Uterus (tissue), 4 donors: ENCODE results near the gene TMEM88. TPM values are rescaled to one million over a fixed set of nuclear protein-coding genes. Genes with fewer than 3 reads are reported as not detected.
"Not testable (repeated sequence)": the region's sequence is repeated elsewhere in the genome, so short reads cannot be mapped to it uniquely, and the experiment has no call there.

Experiments
- DNase-seq, 2 donors: peaks; one replicate each; pipeline ENCODE4 v3.0.0-alpha.2; 2019 to 2020
- H3K27ac ChIP-seq, 2 donors: fragments of 200-600 bp; sonication (generic); 1 replicate in 1 of 2; 2 replicates in 1 of 2; pipeline ENCODE4 v1.5.1; 2016 to 2018
- H3K27me3 ChIP-seq, 2 donors: fragments of 200-600 bp; sonication (generic); one replicate each; pipeline ENCODE4 v1.5.1; 2018 to 2019; ENCODE audit warnings: control low read depth in 1 of 2
- H3K36me3 ChIP-seq, 2 donors: fragments of 200-600 bp; sonication (generic); one replicate each; pipeline ENCODE4 v1.5.1; 2019; ENCODE audit warnings: control low read depth in 1 of 2
- H3K4me1 ChIP-seq, 2 donors: fragments of 200-600 bp; sonication (generic); one replicate each; pipeline ENCODE4 v1.5.1; 2018 to 2019; ENCODE audit warnings: control low read depth in 1 of 2
- H3K4me3 ChIP-seq, 2 donors: fragments of 200-600 bp; sonication (generic); 1 replicate in 1 of 2; 2 replicates in 1 of 2; pipeline ENCODE4 v1.5.1; 2018 to 2019; ENCODE audit warnings: mild to moderate bottlenecking in 1 of 2
- H3K9me3 ChIP-seq, 2 donors: fragments of 200-600 bp; sonication (generic); one replicate each; pipeline ENCODE4 v1.5.1; 2019; ENCODE audit warnings: control low read depth in 1 of 2
- CTCF ChIP-seq, 4 experiments: fragments of 200-600 bp in 2 of 4; fragments of 450-650 bp in 2 of 4; sonication (generic) in 2 of 4; IDR thresholded peaks; one replicate each; pipeline ENCODE4 v1.5.1; 2016 to 2019; ENCODE audit warnings: antibody characterized with exemption in 4 of 4, mild to moderate bottlenecking in 2 of 4, moderate library complexity in 1 of 4
- POLR2A ChIP-seq, 2 donors: fragments of 450-650 bp; IDR thresholded peaks; one replicate each; pipeline ENCODE4 v1.6.1; 2016; ENCODE audit warnings: antibody characterized with exemption in 2 of 2, mild to moderate bottlenecking in 1 of 2, moderate library complexity in 1 of 2
- intact Hi-C: fragments of 100-400 bp; cut with DNase I; formaldehyde crosslinking; loops from one replicate; pipeline ENCODE4 v1.15.1; 2023; ENCODE audit warnings: low total_unique reads
- total RNA-seq, 4 donors: library from RNA; depleted of rRNA in 3 of 4; stranded (reverse); fragments of >200 nt in 3 of 4; gene quantifications; one replicate each; pipeline versions ENCODE4 v1.1.0 to v1.2.4, GENCODE V29; 2014 to 2023
- donor health status: DM: yes; HTN: yes; CAD: no.

Gene TMEM88
- total RNA-seq, 4 donors from 2014 or later, result 7.3 to 68.1 (median 28.1) TPM

- peaks cover 0 to 9% of the 10 kb centered on the region in 2 donors for H3K4me1 ChIP-seq
- no peak overlapping the region for H3K27ac ChIP-seq
- H3K4me3 ChIP-seq, result no peak overlapping the region
- peak; percentile 55 to 71 for DNase-seq
- no peaks in the 10 kb centered on the region for H3K36me3 ChIP-seq
- intact Hi-C loops, result loop anchor here (10.0 kb wide), 1 partner anchor 122 kb away; no protein-coding TSS in a partner anchor
- TF ChIP-seq CTCF (IDR thresholded peaks at IDR 0.05) (peak; percentile 86 to 88 (median 86)), POLR2A (IDR thresholded peaks at IDR 0.05) (no peak)
- no peaks in the 10 kb centered on the region for H3K27me3 ChIP-seq
- H3K9me3 ChIP-seq, result no peaks in the 10 kb centered on the region
These were observed 8.0 kb downstream of the TMEM88 start for GRCh38 chr17:7862692-7863437.

GRCh38 chr17:7864384-7864783 lies 9.5 kb downstream of the TMEM88 start:
- not testable (repeated sequence) for H3K4me3 ChIP-seq, H3K27me3 ChIP-seq, DNase-seq, H3K36me3 ChIP-seq, H3K4me1 ChIP-seq, H3K9me3 ChIP-seq, H3K27ac ChIP-seq
- intact Hi-C loops, result loop anchor here (10.0 kb wide), 1 partner anchor 120 kb away; no protein-coding TSS in a partner anchor

GRCh38 chr17:7864995-7865650 lies 10.3 kb downstream of the TMEM88 start:
- TF ChIP-seq POLR2A (IDR thresholded peaks at IDR 0.05) (no peak), CTCF (IDR thresholded peaks at IDR 0.05) (no peak)
- intact Hi-C loops, result loop anchor here (10.0 kb wide), 1 partner anchor 120 kb away; no protein-coding TSS in a partner anchor
- H3K4me3 ChIP-seq, result no peak overlapping the region

GRCh38 chr17:7867881-7868329 lies 13.0 kb downstream of the TMEM88 start:
- H3K4me1 ChIP-seq, result no peaks in the 10 kb centered on the region
- no peak for TF ChIP-seq POLR2A (IDR thresholded peaks at IDR 0.05)
- no peak for TF ChIP-seq CTCF (IDR thresholded peaks at IDR 0.05)
- H3K27ac ChIP-seq, result no peak overlapping the region
- intact Hi-C loops, result loop anchor here (10.0 kb wide), 1 partner anchor 117 kb away; no protein-coding TSS in a partner anchor
- H3K36me3 ChIP-seq, result no peaks in the 10 kb centered on the region
- no peaks in the 10 kb centered on the region for H3K9me3 ChIP-seq
- no peak overlapping the region for H3K4me3 ChIP-seq
- no peak for DNase-seq
- H3K27me3 ChIP-seq, result no peaks in the 10 kb centered on the region

More at GRCh38 chr17:7864995-7865650, 10.3 kb downstream of the TMEM88 start:
- H3K4me1 ChIP-seq, result no peaks in the 10 kb centered on the region
- no peaks in the 10 kb centered on the region for H3K27me3 ChIP-seq
- no peak overlapping the region for H3K27ac ChIP-seq
- H3K9me3 ChIP-seq, result no peaks in the 10 kb centered on the region
- H3K36me3 ChIP-seq, result no peaks in the 10 kb centered on the region
- DNase-seq, result no peak

- no peak overlapping the region for H3K4me3 ChIP-seq
- intact Hi-C loops, result no loop called here
- H3K27ac ChIP-seq, result no peak overlapping the region
- H3K27me3 ChIP-seq, result no peaks in the 10 kb centered on the region
- no peaks in the 10 kb centered on the region for H3K9me3 ChIP-seq
- DNase-seq, result no peak
- H3K36me3 ChIP-seq, result no peaks in the 10 kb centered on the region
- TF ChIP-seq CTCF (IDR thresholded peaks at IDR 0.05), result no peak
- no peak for TF ChIP-seq POLR2A (IDR thresholded peaks at IDR 0.05)
- H3K4me1 ChIP-seq, result no peaks in the 10 kb centered on the region
These were observed 18.2 kb downstream of the TMEM88 start for GRCh38 chr17:7873051-7873450.
